Liver (tissue), 3 donors: ENCODE results near the gene DIPK1B.

Source experiments
- CTCF ChIP-seq: fragments of 150-350 bp; IDR thresholded peaks from 2 replicates; pipeline ENCODE4 v1.5.1; 2017; ENCODE audit warnings: improper control_type of control experiment, low read depth, low read length; ENCODE audit not compliant: missing input control
- GABPA ChIP-seq, 2 donors: IDR thresholded peaks in 1 of 2; conservative IDR thresholded peaks in 1 of 2; 2 replicates each; pipeline ENCODE4 v1.6.1; 2016; ENCODE audit warnings: antibody characterized with exemption in 2 of 2, mild to moderate bottlenecking in 1 of 2, moderate library complexity in 1 of 2
- YY1 ChIP-seq: IDR thresholded peaks from 2 replicates; pipeline ENCODE4 v1.6.1; 2016; ENCODE audit warnings: antibody characterized with exemption, mild to moderate bottlenecking
- donor health status: healthy.
- donor health status: healthy.

- TF ChIP-seq CTCF (no peak), YY1 (no peak), GABPA (IDR thresholded peaks at IDR 0.05 in 1 of 2, conservative IDR thresholded peaks at IDR 0.05 in 1 of 2) (no peak)
Measured at GRCh38 chr9:136673975-136674785, 38.2 kb upstream of the DIPK1B start.
